Common myeloid progenitor, CD34-positive (primary cell): ENCODE results near the gene CSAD.

Experiments used
- CTCF ChIA-PET: fragments of 350-600 bp; sonication (Branson Sonifier 250); formaldehyde crosslinking; loops from one replicate; lab custom pipeline; 2021; ENCODE audit warnings: antibody characterized with exemption; lab: Charles Lee
- POLR2A ChIA-PET: fragments of 350-600 bp; sonication (Branson Sonifier 250); formaldehyde crosslinking; loops from one replicate; lab custom pipeline; 2021; ENCODE audit warnings: antibody characterized with exemption; lab: Charles Lee
- DNase-seq, 3 donors: peaks; one replicate each; pipeline versions ENCODE4 v3.0.0 to v3.0.0-alpha.2; 2013
- H3K27ac ChIP-seq, 2 experiments: 1 replicate in 1 of 2; 2 replicates in 1 of 2; pipeline ENCODE4 v1.7.0; 2013; ENCODE audit warnings: inconsistent platforms in 2 of 2, low read length in 2 of 2, mild to moderate bottlenecking in 2 of 2, low read depth in 1 of 2, moderate library complexity in 1 of 2; ENCODE audit not compliant: severe bottlenecking in 2 of 2, insufficient read depth in 1 of 2, poor library complexity in 1 of 2
- H3K27me3 ChIP-seq, 5 experiments: replicated peaks in 2 of 5; 1 replicate in 3 of 5; 2 replicates in 2 of 5; pipeline versions ENCODE4 v1.6.1 to v1.7.0; 2013; ENCODE audit warnings: low read length in 4 of 5, mild to moderate bottlenecking in 2 of 5, moderate library complexity in 2 of 5, inconsistent platforms in 1 of 5; ENCODE audit not compliant: insufficient read depth in 5 of 5, control insufficient read depth in 4 of 5
- H3K36me3 ChIP-seq, 4 experiments: 1 replicate in 2 of 4; 2 replicates in 2 of 4; pipeline versions ENCODE4 v1.6.1 to v1.7.0; 2013; ENCODE audit warnings: low read length in 3 of 4, control low read depth in 1 of 4, mild to moderate bottlenecking in 1 of 4; ENCODE audit not compliant: control insufficient read depth in 4 of 4, insufficient read depth in 4 of 4
- H3K4me1 ChIP-seq, 4 experiments: 1 replicate in 3 of 4; 2 replicates in 1 of 4; pipeline versions ENCODE4 v1.6.1 to v1.7.1; 2013; ENCODE audit warnings: low read length in 3 of 4, mild to moderate bottlenecking in 3 of 4, control low read depth in 1 of 4, inconsistent platforms in 1 of 4, moderate library complexity in 1 of 4; ENCODE audit not compliant: control insufficient read depth in 4 of 4, insufficient read depth in 4 of 4; ENCODE audit errors: control extremely low read depth in 1 of 4
- H3K4me3 ChIP-seq, 7 experiments: 1 replicate in 4 of 7; 2 replicates in 3 of 7; pipeline versions ENCODE4 v1.5.1 to v1.7.0; 2013; ENCODE audit warnings: mild to moderate bottlenecking in 7 of 7, low read length in 6 of 7, moderate library complexity in 6 of 7, inconsistent platforms in 2 of 7, low read depth in 2 of 7, control low read depth in 1 of 7; ENCODE audit not compliant: insufficient read depth in 4 of 7, control insufficient read depth in 1 of 7; ENCODE audit errors: extremely low read depth in 1 of 7
- H3K9me3 ChIP-seq, 5 experiments: 1 replicate in 4 of 5; 2 replicates in 1 of 5; pipeline versions ENCODE4 v1.6.1 to v1.7.1; 2013; ENCODE audit warnings: low read length in 4 of 5, mild to moderate bottlenecking in 2 of 5, inconsistent platforms in 1 of 5, low read depth in 1 of 5, moderate library complexity in 1 of 5; ENCODE audit not compliant: control insufficient read depth in 4 of 5, insufficient read depth in 2 of 5; ENCODE audit errors: control extremely low read depth in 1 of 5
- WGBS: methylation state at CpG from one replicate; pipeline ENCODE4 v1.1.5; 2013; ENCODE audit not compliant: insufficient coverage; 5-methylcytosine and 5-hydroxymethylcytosine counted together

Gene CSAD

GRCh38 chr12:53221203-53222080 lies 40.7 kb upstream of the CSAD start:
- no peaks in the 10 kb centered on the region for H3K36me3 ChIP-seq
- peak in 2 of 3 donors; percentile 32 to 51 for DNase-seq
- CTCF ChIA-PET, result interaction anchor here (1.8 to 18.0 kb wide), 4 partner anchors 13 to 67 kb away, joined by 6 to 399 read pairs (median 256); partner anchors contain the start of genes ESPL1, MYG1, PFDN5 and RARG
- H3K9me3 ChIP-seq, result no peaks in the 10 kb centered on the region
- peaks cover 9 to 80% (median 69%) of the 10 kb centered on the region in 4 experiments for H3K4me1 ChIP-seq
- peak overlapping the region; percentile 54 to 86 for H3K27ac ChIP-seq
- no peaks in the 10 kb centered on the region for H3K27me3 ChIP-seq
- POLR2A ChIA-PET, result interaction anchor here (2.1 kb wide), 1 partner anchor 46 kb away, joined by 7 read pairs; the partner anchor contains the start of gene ESPL1
- peak overlapping the region; percentile 44 to 90 (median 76) for H3K4me3 ChIP-seq
- 0% methylated on average over 49 of the region's 72 CpGs for WGBS

- POLR2A ChIA-PET, result interaction anchor here (2.1 kb wide), 1 partner anchor 47 kb away, joined by 7 read pairs; the partner anchor contains the start of gene ESPL1
- CTCF ChIA-PET, result interaction anchor here (1.0 to 18.0 kb wide), 7 partner anchors 11 to 132 kb away, joined by 3 to 399 read pairs (median 10); partner anchors contain the start of genes ESPL1, MYG1, PFDN5 and RARG
These were observed 40.0 kb upstream of the CSAD start for GRCh38 chr12:53220694-53221202.

GRCh38 chr12:53219956-53220693 lies 39.4 kb upstream of the CSAD start:
- CTCF ChIA-PET, result interaction anchor here (0.9 to 18.0 kb wide), 8 partner anchors 11 to 132 kb away, joined by 3 to 399 read pairs (median 8); partner anchors contain the start of genes ESPL1, MYG1, PFDN5 and RARG
- peak overlapping the region; percentile 44 to 90 (median 76) for H3K4me3 ChIP-seq
- no peaks in the 10 kb centered on the region for H3K27me3 ChIP-seq
- whole genome bisulfite sequencing, result 0% methylated on average over 30 of the region's 53 CpGs
- DNase-seq, result peak in 2 of 3 donors; percentile 70 to 84
- H3K27ac ChIP-seq, result peak overlapping the region in 1 of 2 experiments; percentile 86
- no peaks in the 10 kb centered on the region for H3K9me3 ChIP-seq
- no peaks in the 10 kb centered on the region for H3K36me3 ChIP-seq
- POLR2A ChIA-PET, result interaction anchor here (2.1 kb wide), 1 partner anchor 47 kb away, joined by 7 read pairs; the partner anchor contains the start of gene ESPL1
- H3K4me1 ChIP-seq, result peaks cover 9 to 89% (median 72%) of the 10 kb centered on the region in 4 experiments

More at GRCh38 chr12:53220694-53221202, 40.0 kb upstream of the CSAD start:
- 0% methylated on average over 18 of the region's 42 CpGs for WGBS
- peaks cover 9 to 87% (median 70%) of the 10 kb centered on the region in 4 experiments for H3K4me1 ChIP-seq
- no peaks in the 10 kb centered on the region for H3K9me3 ChIP-seq
- H3K4me3 ChIP-seq, result peak overlapping the region; percentile 44 to 90 (median 76)
- peak; percentile 78 to 88 (median 84) for DNase-seq
- peak overlapping the region in 1 of 2 experiments; percentile 86 for H3K27ac ChIP-seq
- no peaks in the 10 kb centered on the region for H3K27me3 ChIP-seq
- H3K36me3 ChIP-seq, result no peaks in the 10 kb centered on the region

GRCh38 chr12:53219292-53219955 lies 38.7 kb upstream of the CSAD start:
- Histone ChIP-seq H3K4me1 (peaks cover 9 to 89% (median 75%) of the 10 kb centered on the region in 4 experiments), H3K9me3 (no peaks in the 10 kb centered on the region), H3K27me3 (no peaks in the 10 kb centered on the region), H3K4me3 (peak overlapping the region; percentile 30 to 90 (median 76)), H3K36me3 (no peaks in the 10 kb centered on the region), H3K27ac (no peak overlapping the region)
- 14% methylated on average over 22 of the region's 27 CpGs for WGBS
- CTCF ChIA-PET, result interaction anchor here (0.9 to 18.0 kb wide), 8 partner anchors 10 to 107 kb away, joined by 3 to 399 read pairs (median 8); partner anchors contain the start of genes ESPL1, MYG1, PFDN5 and RARG
- POLR2A ChIA-PET, result interaction anchor here (2.1 kb wide), 1 partner anchor 48 kb away, joined by 7 read pairs; the partner anchor contains the start of gene ESPL1
- DNase-seq, result peak in 2 of 3 donors; percentile 66 to 71

- peak overlapping the region in 4 of 7 experiments; percentile 70 to 88 (median 76) for H3K4me3 ChIP-seq
- H3K4me1 ChIP-seq, result peaks cover 5 to 85% (median 71%) of the 10 kb centered on the region in 4 experiments
- ChIA-PET POLR2A (no interaction called here), CTCF (interaction anchor here (1.3 to 18.0 kb wide), 5 partner anchors 9 to 70 kb away, joined by 3 to 399 read pairs (median 212); partner anchors contain the start of genes ESPL1, MYG1, PFDN5 and RARG)
- H3K27ac ChIP-seq, result no peak overlapping the region
- WGBS, result 96% methylated on average over 7 of the region's 30 CpGs
- H3K9me3 ChIP-seq, result no peaks in the 10 kb centered on the region
- no peaks in the 10 kb centered on the region for H3K27me3 ChIP-seq
- no peak for DNase-seq
- no peaks in the 10 kb centered on the region for H3K36me3 ChIP-seq
These were observed 38.0 kb upstream of the CSAD start for GRCh38 chr12:53218551-53219291.
